Karpas-422 (cell line): ENCODE results near the gene COX5A. TPM values are rescaled to one million over a fixed set of nuclear protein-coding genes. Genes with fewer than 3 reads are reported as not detected.

Source experiments
- DNase-seq: peaks from one replicate; pipeline ENCODE4 v3.0.0-alpha.2; 2015
- H2AFZ ChIP-seq: fragments of 200-600 bp; sonication (generic); 2 replicates; pipeline ENCODE4 v1.6.1; 2014; ENCODE audit warnings: antibody characterized with exemption, low read length, mixed read lengths
- H3K27ac ChIP-seq: fragments of 200-600 bp; sonication (generic); 2 replicates; pipeline ENCODE4 v1.5.1; 2014; ENCODE audit warnings: mild to moderate bottlenecking, low read length, moderate library complexity
- H3K27me3 ChIP-seq: fragments of 200-600 bp; sonication (generic); 2 replicates; pipeline ENCODE4 v1.6.1; 2014; ENCODE audit warnings: low read length, mixed read lengths
- H3K36me3 ChIP-seq: fragments of 200-600 bp; sonication (generic); 2 replicates; pipeline ENCODE4 v1.6.1; 2014; ENCODE audit warnings: low read length, mixed read lengths; ENCODE audit not compliant: insufficient read depth
- H3K4me1 ChIP-seq: fragments of 200-600 bp; sonication (generic); 2 replicates; pipeline ENCODE4 v1.6.1; 2014; ENCODE audit warnings: mild to moderate bottlenecking, low read length, mixed read lengths
- H3K4me2 ChIP-seq: fragments of 200-600 bp; sonication (generic); 2 replicates; pipeline ENCODE4 v1.6.1; 2014; ENCODE audit warnings: low read length, low read depth, mild to moderate bottlenecking; ENCODE audit not compliant: poor library complexity, severe bottlenecking
- H3K4me3 ChIP-seq: fragments of 200-600 bp; sonication (generic); 2 replicates; pipeline ENCODE4 v1.5.1; 2014; ENCODE audit warnings: mild to moderate bottlenecking, antibody characterized with exemption, low read length, mixed read lengths
- H3K79me2 ChIP-seq: fragments of 200-600 bp; sonication (generic); 2 replicates; pipeline ENCODE4 v1.6.1; 2014; ENCODE audit warnings: mild to moderate bottlenecking, low read length, mixed read lengths
- H3K9ac ChIP-seq: fragments of 200-600 bp; sonication (generic); 2 replicates; pipeline ENCODE4 v1.6.0; 2014; ENCODE audit warnings: low read length
- H3K9me2 ChIP-seq: fragments of 200-600 bp; sonication (generic), shearing (Covaris generic); replicated peaks from 2 replicates; pipeline ENCODE4 v1.6.0; 2014; ENCODE audit warnings: mild to moderate bottlenecking, low read length, moderate library complexity; ENCODE audit not compliant: insufficient read depth
- H3K9me3 ChIP-seq: fragments of 300-700, 200-600 bp; sonication (generic); 2 replicates; pipeline ENCODE4 v1.6.1; 2014; ENCODE audit warnings: low read length, mixed read lengths
- H4K20me1 ChIP-seq: fragments of 200-600 bp; sonication (generic); 2 replicates; pipeline ENCODE4 v1.6.1; 2014; ENCODE audit warnings: mild to moderate bottlenecking, antibody characterized with exemption, low read length, low read depth; ENCODE audit not compliant: insufficient read depth
- total RNA-seq: library from RNA; depleted of rRNA; stranded (reverse); fragments of >200 nt; shearing (Covaris generic); gene quantifications from 2 replicates; pipeline ENCODE4 v1.2.3, GENCODE V29; 2014; ENCODE audit warnings: low replicate concordance; rRNA removed

Gene COX5A
- total RNA-seq, result 135 and 229 TPM in 2 replicates

DNA sequence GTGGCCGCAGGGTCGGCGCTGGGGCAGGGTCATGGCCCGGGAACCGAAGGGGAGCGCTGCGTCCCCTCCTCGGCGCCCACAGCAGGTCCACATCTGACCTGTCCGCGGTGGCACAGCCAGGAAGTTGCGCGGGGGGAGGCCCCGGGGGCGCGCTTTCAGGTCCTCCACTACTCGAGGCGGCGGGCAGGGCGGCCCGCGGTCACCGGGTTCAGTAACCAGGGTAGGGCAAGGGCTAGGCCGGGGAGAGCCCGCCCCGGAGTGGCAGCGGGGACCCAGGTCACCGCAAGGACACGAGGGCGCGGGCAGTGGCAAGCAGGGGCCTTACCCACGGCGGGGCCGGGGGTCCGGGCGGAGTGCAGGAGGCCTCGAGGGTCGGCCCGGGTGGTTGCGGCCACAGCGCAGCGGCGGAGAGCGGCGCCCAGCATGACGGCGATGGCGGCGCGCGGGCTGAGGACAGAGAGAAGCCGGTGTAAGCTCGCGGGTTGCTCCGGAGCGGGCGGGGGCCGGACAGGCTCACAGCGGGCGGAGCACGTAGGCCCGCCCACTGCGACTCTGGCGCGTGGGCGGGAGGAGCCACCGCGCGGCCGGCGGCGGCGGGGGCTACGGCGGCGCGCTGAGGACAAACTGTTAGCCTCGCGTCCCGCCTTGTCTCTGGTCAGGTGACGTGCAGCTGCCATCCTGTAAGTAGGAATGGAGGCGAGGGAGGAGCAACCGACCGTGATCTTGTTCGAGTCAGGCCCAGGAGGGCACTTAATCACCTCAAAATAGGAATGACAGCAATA lies at the start of gene COX5A:
Gene COX5A (minus strand): TSS at position 484 of the 782 bp plus-strand sequence. CDS start 59 bp downstream, at position 425.
- Histone ChIP-seq H3K9me3 (no peaks in the 10 kb centered on the region), H4K20me1 (peaks cover 7% of the 10 kb centered on the region; the same call in 1 of the 2 replicates), H3K4me1 (peaks cover 30% of the 10 kb centered on the region), H3K4me3 (peak within 1 kb of the TSS; percentile 76), H3K27me3 (no peaks in the 10 kb centered on the region), H3K9ac (peak within 1 kb of the TSS; percentile 99), H3K4me2 (peak within 1 kb of the TSS; percentile 85), H3K79me2 (peaks cover 50% of the 10 kb centered on the region), H3K27ac (peak within 1 kb of the TSS; percentile 81), H3K36me3 (peaks cover 19% of the 10 kb centered on the region; the same call in 1 of the 2 replicates), H3K9me2 (no peaks in the 10 kb centered on the region), H2AFZ (peak within 1 kb of the TSS; percentile 47)
- DNase-seq, result peak; percentile 97

DNA sequence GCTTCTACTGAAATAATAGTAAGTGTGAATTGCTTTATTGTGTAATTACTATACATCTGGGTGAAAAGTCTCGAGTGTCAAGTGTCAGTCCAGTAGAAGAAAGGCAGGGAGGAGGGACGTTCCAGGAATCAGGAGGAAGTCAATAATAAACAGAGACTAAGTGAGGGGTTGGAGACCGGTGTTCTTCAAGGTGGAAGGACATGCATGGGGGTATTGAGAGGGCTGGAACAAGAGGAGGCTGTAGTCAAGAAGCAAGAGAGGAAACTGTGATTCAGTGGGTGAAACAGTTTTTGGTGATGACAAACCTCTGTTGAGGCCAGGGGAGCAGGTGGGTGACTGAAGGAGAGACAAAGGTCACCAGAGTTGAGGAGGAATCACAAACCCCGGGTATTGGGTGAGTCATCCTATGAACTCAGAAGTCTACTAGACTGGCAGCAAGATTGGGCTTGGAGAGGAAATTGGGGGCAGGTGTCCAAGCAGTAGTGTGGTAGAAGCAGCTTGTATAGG lies 45.9 kb upstream of the COX5A start:
- H4K20me1 ChIP-seq, result no peaks in the 10 kb centered on the region
- no peak overlapping the region for H3K9ac ChIP-seq
- H2AFZ ChIP-seq, result no peak overlapping the region
- no peaks in the 10 kb centered on the region for H3K36me3 ChIP-seq
- no peaks in the 10 kb centered on the region for H3K9me3 ChIP-seq
- peaks cover 10% of the 10 kb centered on the region for H3K4me1 ChIP-seq
- no peak overlapping the region for H3K27ac ChIP-seq
- H3K79me2 ChIP-seq, result no peaks in the 10 kb centered on the region
- H3K4me3 ChIP-seq, result no peak overlapping the region
- H3K27me3 ChIP-seq, result no peaks in the 10 kb centered on the region
- no peak for DNase-seq
- H3K4me2 ChIP-seq, result no peak overlapping the region
- H3K9me2 ChIP-seq, result no peaks in the 10 kb centered on the region

- Histone ChIP-seq H4K20me1 (no peaks in the 10 kb centered on the region), H3K27me3 (no peaks in the 10 kb centered on the region), H3K79me2 (no peaks in the 10 kb centered on the region), H3K27ac (no peak overlapping the region), H3K4me3 (no peak overlapping the region), H3K9me3 (no peaks in the 10 kb centered on the region), H3K9me2 (no peaks in the 10 kb centered on the region), H3K4me1 (peaks cover 4% of the 10 kb centered on the region), H2AFZ (no peak overlapping the region), H3K9ac (no peak overlapping the region), H3K36me3 (no peaks in the 10 kb centered on the region), H3K4me2 (no peak overlapping the region)
- no peak for DNase-seq
Measured at GRCh38 chr15:74982183-74982582, 44.3 kb upstream of the COX5A start.

DNA sequence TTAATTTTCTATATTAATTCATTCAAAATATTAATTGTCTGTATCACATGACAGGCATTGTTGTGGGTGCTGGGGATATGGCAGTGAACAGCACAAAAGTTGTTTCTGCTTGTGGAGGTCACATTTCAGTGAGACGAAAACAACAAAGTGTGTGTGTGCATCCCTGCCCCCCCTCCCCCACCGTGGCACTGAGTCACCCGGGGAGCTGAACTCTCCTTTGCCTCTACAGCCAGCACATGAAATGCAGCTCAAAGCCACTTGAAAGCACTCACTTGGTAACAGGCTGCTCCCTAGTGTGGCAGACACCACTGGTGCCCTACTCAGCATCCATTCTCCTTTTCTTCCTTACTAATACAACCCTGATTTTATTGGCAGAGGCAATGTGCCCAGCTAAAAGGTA lies 40.6 kb upstream of the COX5A start:
- Histone ChIP-seq H3K9me3 (no peaks in the 10 kb centered on the region), H4K20me1 (no peaks in the 10 kb centered on the region), H3K4me3 (no peak overlapping the region), H3K9me2 (no peaks in the 10 kb centered on the region), H3K27me3 (no peaks in the 10 kb centered on the region), H3K4me1 (peaks cover 4% of the 10 kb centered on the region), H3K27ac (no peak overlapping the region), H3K9ac (no peak overlapping the region), H2AFZ (no peak overlapping the region), H3K36me3 (no peaks in the 10 kb centered on the region), H3K79me2 (no peaks in the 10 kb centered on the region), H3K4me2 (no peak overlapping the region)
- no peak for DNase-seq

- Histone ChIP-seq H4K20me1 (no peaks in the 10 kb centered on the region), H2AFZ (no peak overlapping the region), H3K9me3 (no peaks in the 10 kb centered on the region), H3K27ac (no peak overlapping the region), H3K9me2 (no peaks in the 10 kb centered on the region), H3K4me2 (no peak overlapping the region), H3K9ac (no peak overlapping the region), H3K27me3 (no peaks in the 10 kb centered on the region), H3K4me1 (peaks cover 4% of the 10 kb centered on the region), H3K4me3 (no peak overlapping the region), H3K36me3 (no peaks in the 10 kb centered on the region), H3K79me2 (no peaks in the 10 kb centered on the region)
- no peak for DNase-seq
Measured at GRCh38 chr15:74978077-74978476, 40.2 kb upstream of the COX5A start.

DNA sequence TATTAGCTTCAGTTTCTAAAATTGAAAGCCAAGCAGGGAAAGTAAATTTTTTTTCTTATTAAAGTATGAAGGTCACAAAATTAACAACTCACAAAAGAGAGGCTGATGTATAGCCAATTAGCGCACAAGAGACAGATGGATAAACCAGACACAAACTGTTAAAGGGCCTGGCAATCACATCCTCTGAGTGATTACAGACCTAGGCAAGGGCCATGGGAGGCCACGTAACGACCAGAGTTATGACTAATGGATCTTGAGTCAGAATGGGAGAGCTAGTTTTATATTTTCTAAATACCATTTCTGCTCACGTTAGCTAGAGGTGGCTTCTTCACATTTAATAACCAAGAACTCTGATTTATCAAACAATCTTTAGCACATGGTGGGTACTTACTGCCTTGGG lies 39.7 kb upstream of the COX5A start:
- Histone ChIP-seq H3K27ac (no peak overlapping the region), H3K9ac (no peak overlapping the region), H3K27me3 (no peaks in the 10 kb centered on the region), H3K4me2 (no peak overlapping the region), H3K4me1 (peaks cover 4% of the 10 kb centered on the region), H4K20me1 (no peaks in the 10 kb centered on the region), H3K9me2 (no peaks in the 10 kb centered on the region), H3K9me3 (no peaks in the 10 kb centered on the region), H3K36me3 (no peaks in the 10 kb centered on the region), H3K79me2 (no peaks in the 10 kb centered on the region), H2AFZ (no peak overlapping the region), H3K4me3 (no peak overlapping the region)
- no peak for DNase-seq

GRCh38 chr15:74976159-74976558 lies 38.3 kb upstream of the COX5A start:
- H3K4me2 ChIP-seq, result no peak overlapping the region
- H2AFZ ChIP-seq, result no peak overlapping the region
- no peaks in the 10 kb centered on the region for H4K20me1 ChIP-seq
- no peaks in the 10 kb centered on the region for H3K79me2 ChIP-seq
- H3K36me3 ChIP-seq, result no peaks in the 10 kb centered on the region
- H3K9me3 ChIP-seq, result no peaks in the 10 kb centered on the region
- no peaks in the 10 kb centered on the region for H3K27me3 ChIP-seq
- no peak overlapping the region for H3K9ac ChIP-seq
- peaks cover 4% of the 10 kb centered on the region for H3K4me1 ChIP-seq
- H3K27ac ChIP-seq, result no peak overlapping the region
- H3K9me2 ChIP-seq, result no peaks in the 10 kb centered on the region
- H3K4me3 ChIP-seq, result no peak overlapping the region
- DNase-seq, result no peak

DNA sequence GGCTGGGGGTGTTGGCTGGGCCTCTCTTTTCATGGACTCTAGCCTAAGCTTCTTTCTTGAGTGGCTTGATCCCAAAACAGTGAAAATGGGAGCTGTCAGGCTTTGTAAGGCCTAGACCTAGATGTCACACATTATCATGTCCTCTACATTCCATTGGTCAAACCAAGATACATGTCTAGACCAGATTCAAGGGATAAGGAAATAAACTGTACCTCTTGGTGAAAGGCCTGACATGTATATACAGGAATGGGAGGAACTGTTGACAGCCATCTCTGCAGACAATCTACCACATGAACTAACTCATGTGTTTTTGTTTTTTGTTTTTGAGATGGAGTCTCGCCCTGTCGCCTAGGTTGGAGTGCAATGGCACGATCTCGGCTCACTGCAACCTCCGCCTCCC lies 29.8 kb upstream of the COX5A start:
- Histone ChIP-seq H3K9ac (no peak overlapping the region), H4K20me1 (no peaks in the 10 kb centered on the region), H3K27me3 (no peaks in the 10 kb centered on the region), H3K36me3 (no peaks in the 10 kb centered on the region), H3K4me3 (no peak overlapping the region), H2AFZ (no peak overlapping the region), H3K9me2 (no peaks in the 10 kb centered on the region), H3K4me2 (no peak overlapping the region), H3K9me3 (no peaks in the 10 kb centered on the region), H3K79me2 (no peaks in the 10 kb centered on the region), H3K27ac (no peak overlapping the region), H3K4me1 (no peaks in the 10 kb centered on the region)
- no peak for DNase-seq
